CD14-positive monocyte (primary cell): Measurements from ENCODE around the gene CABLES2. TPM values are rescaled to one million over a fixed set of nuclear protein-coding genes. Genes with fewer than 3 reads are reported as not detected.

Source experiments
- DNase-seq, 3 donors: peaks; one replicate each; pipeline ENCODE4 v3.0.0-alpha.2; 2011 to 2022
- H2AFZ ChIP-seq: 2 replicates; pipeline ENCODE4 v1.6.0; 2012; ENCODE audit warnings: mild to moderate bottlenecking, low read depth, low read length, inconsistent platforms; ENCODE audit not compliant: insufficient read depth, poor library complexity, severe bottlenecking
- H3K27ac ChIP-seq, 2 donors: 1 replicate in 1 of 2; 2 replicates in 1 of 2; pipeline ENCODE4 v1.5.1; 2012 to 2013; ENCODE audit warnings: low read length in 2 of 2, control low read depth in 1 of 2, inconsistent platforms in 1 of 2, low read depth in 1 of 2, mild to moderate bottlenecking in 1 of 2
- H3K27me3 ChIP-seq, 2 donors: one replicate each; pipeline versions ENCODE4 v1.6.0 to v1.6.1; 2011 to 2013; ENCODE audit warnings: low read length in 2 of 2; ENCODE audit not compliant: control insufficient read depth in 2 of 2, insufficient read depth in 2 of 2
- H3K36me3 ChIP-seq, 2 donors: replicated peaks in 1 of 2; 1 replicate in 1 of 2; 2 replicates in 1 of 2; pipeline versions ENCODE4 v1.5.1 to v1.6.1; 2012 to 2013; ENCODE audit warnings: low read length in 2 of 2, control low read depth in 1 of 2, inconsistent platforms in 1 of 2, mild to moderate bottlenecking in 1 of 2; ENCODE audit not compliant: insufficient read depth in 2 of 2, control insufficient read depth in 1 of 2
- H3K4me1 ChIP-seq, 2 donors: 1 replicate in 1 of 2; 2 replicates in 1 of 2; pipeline versions ENCODE4 v1.5.1 to v1.6.1; 2012 to 2013; ENCODE audit warnings: low read length in 2 of 2, control low read depth in 1 of 2, inconsistent platforms in 1 of 2, mild to moderate bottlenecking in 1 of 2, moderate library complexity in 1 of 2; ENCODE audit not compliant: insufficient read depth in 2 of 2, control insufficient read depth in 1 of 2
- H3K4me2 ChIP-seq: replicated peaks from 2 replicates; pipeline ENCODE3; 2012; ENCODE audit warnings: low read length, moderate library complexity, mild to moderate bottlenecking; ENCODE audit not compliant: poor library complexity, severe bottlenecking; ENCODE audit errors: extremely low read depth
- H3K4me3 ChIP-seq, 3 experiments: fragments of 200-600 bp in 1 of 3; sonication (generic) in 1 of 3; replicated peaks in 1 of 3; 1 replicate in 2 of 3; 2 replicates in 1 of 3; pipeline ENCODE4 v1.5.1; 2011 to 2013; ENCODE audit warnings: low read length in 3 of 3, mild to moderate bottlenecking in 3 of 3, control low read depth in 2 of 3, low read depth in 2 of 3, inconsistent platforms in 1 of 3, moderate library complexity in 1 of 3
- H3K79me2 ChIP-seq: 2 replicates; pipeline ENCODE4 v1.6.0; 2012; ENCODE audit warnings: mild to moderate bottlenecking, control low read depth, inconsistent platforms, low read length, moderate library complexity; ENCODE audit not compliant: insufficient read depth
- H3K9ac ChIP-seq: 2 replicates; pipeline ENCODE4 v1.6.0; 2017; ENCODE audit warnings: low read length, mild to moderate bottlenecking; ENCODE audit not compliant: insufficient read depth, poor library complexity, severe bottlenecking
- H3K9me3 ChIP-seq, 2 donors: replicated peaks in 1 of 2; 1 replicate in 1 of 2; 2 replicates in 1 of 2; pipeline versions ENCODE4 v1.5.1 to v1.6.1; 2012 to 2013; ENCODE audit warnings: low read length in 2 of 2, control low read depth in 1 of 2; ENCODE audit not compliant: control insufficient read depth in 1 of 2, insufficient read depth in 1 of 2
- H4K20me1 ChIP-seq: 2 replicates; pipeline ENCODE4 v1.6.0; 2012; ENCODE audit warnings: mild to moderate bottlenecking, low read length, control low read depth, moderate library complexity; ENCODE audit not compliant: insufficient read depth
- H3K27ac Mint-ChIP-seq, 7 donors: one replicate each; pipeline ENCODE4 v1.8.0; 2020; ENCODE audit warnings: mild to moderate bottlenecking in 7 of 7, mixed read lengths in 7 of 7, moderate library complexity in 6 of 7, inconsistent platforms in 2 of 7
- H3K27me3 Mint-ChIP-seq, 3 donors: one replicate each; pipeline ENCODE4 v1.8.0; 2021 to 2022; ENCODE audit warnings: low read depth in 3 of 3, mild to moderate bottlenecking in 3 of 3, mixed read lengths in 3 of 3, moderate library complexity in 3 of 3, inconsistent platforms in 1 of 3
- H3K36me3 Mint-ChIP-seq, 2 donors: one replicate each; pipeline ENCODE4 v1.8.0; 2020; ENCODE audit warnings: mixed read lengths in 2 of 2, inconsistent platforms in 1 of 2, mild to moderate bottlenecking in 1 of 2
- H3K4me1 Mint-ChIP-seq: one replicate; pipeline ENCODE4 v1.8.0; 2020; ENCODE audit warnings: mild to moderate bottlenecking, mixed read lengths
- H3K4me3 Mint-ChIP-seq, 2 donors: one replicate each; pipeline ENCODE4 v1.8.0; 2020; ENCODE audit warnings: mild to moderate bottlenecking in 2 of 2, mixed read lengths in 2 of 2, moderate library complexity in 1 of 2
- H3K9me3 Mint-ChIP-seq, 7 donors: one replicate each; pipeline ENCODE4 v1.8.0; 2020 to 2022; ENCODE audit warnings: mixed read lengths in 7 of 7, mild to moderate bottlenecking in 6 of 7, moderate library complexity in 6 of 7, inconsistent platforms in 2 of 7
- WGBS: methylation state at CpG from one replicate; pipeline ENCODE4 v1.1.5; 2013; ENCODE audit warnings: missing lambda C conversion rate; ENCODE audit not compliant: insufficient coverage; 5-methylcytosine and 5-hydroxymethylcytosine counted together
- intact Hi-C, 2 donors: fragments of 100-400 bp; cut with micrococcal nuclease; formaldehyde crosslinking; loops; one replicate each; pipeline versions ENCODE4 v1.15.0 to v1.15.1; 2023
- polyA plus RNA-seq, 3 donors: library from polyadenylated mRNA; depleted of rRNA in 1 of 3; unstranded in 2 of 3; stranded (reverse) in 1 of 3; fragments of 300-500 nt in 2 of 3; fragments of >200 nt in 1 of 3; fragmentation: Illumina TruSeq in 2 of 3; gene quantifications; 1 replicate in 2 of 3; 2 replicates in 1 of 3; pipeline ENCODE4 v1.2.3, GENCODE V29; 2012 to 2021
- TF ChIP-seq, protein P1 (sequence below): fragments of 200-600 bp; IDR thresholded peaks from one replicate; pipeline ENCODE4 v1.8.0; 2022; ENCODE audit warnings: antibody characterized with exemption, mild to moderate bottlenecking

CABLES2 gene
- polyA plus RNA-seq, 3 donors = 0.60 to 4.0 (median 0.61) TPM

DNA sequence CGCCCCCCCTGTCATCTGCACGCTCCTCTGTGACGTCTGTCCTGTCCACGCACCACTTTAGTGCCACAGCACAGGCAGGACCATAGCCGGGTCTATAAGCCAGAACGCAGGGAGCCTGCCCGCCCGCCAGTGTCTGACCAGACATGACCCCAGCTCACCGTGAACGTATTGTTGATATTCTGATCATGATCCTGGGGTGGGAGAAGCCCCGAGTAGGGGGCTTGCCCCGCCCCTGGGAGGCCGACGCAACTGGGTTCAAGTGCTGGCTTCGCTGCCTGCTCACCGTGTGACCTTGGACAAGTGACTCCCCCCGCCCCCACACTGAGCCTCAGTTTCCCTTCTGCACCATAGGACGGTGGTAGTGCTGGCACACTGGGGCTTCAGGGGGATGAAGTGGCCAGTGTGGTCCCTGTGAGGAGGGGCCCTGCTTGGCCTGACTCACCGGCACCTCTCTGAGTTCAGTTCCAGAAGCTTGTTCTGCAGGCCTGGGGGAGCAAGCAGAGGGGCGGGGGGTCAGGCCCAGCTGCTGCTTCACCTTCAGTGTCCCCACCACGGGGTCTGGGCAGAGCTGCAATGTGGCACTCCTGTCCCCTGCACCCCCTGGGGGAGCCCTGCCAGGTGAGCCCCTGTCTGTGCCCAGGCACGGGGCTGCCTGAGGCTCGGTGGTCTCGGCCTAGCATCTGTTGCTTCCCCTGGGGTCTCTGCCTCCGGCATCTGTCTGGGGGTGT lies 11.1 kb upstream of the CABLES2 start:
- Histone ChIP-seq H3K36me3 (no peaks in the 10 kb centered on the region), H3K4me3 (no peak overlapping the region), H3K4me2 (no peak overlapping the region), H3K27me3 (no peaks in the 10 kb centered on the region), H4K20me1 (no peaks in the 10 kb centered on the region), H3K9ac (no peak overlapping the region), H3K79me2 (no peaks in the 10 kb centered on the region), H3K4me1 (no peaks in the 10 kb centered on the region), H2AFZ (no peak overlapping the region), H3K27ac (no peak overlapping the region), H3K9me3 (peaks cover 0 to 5% of the 10 kb centered on the region in 2 donors)
- Mint-ChIP-seq H3K4me1 (no peaks in the 10 kb centered on the region), H3K27me3 (peaks cover 0 to 8% (median 2%) of the 10 kb centered on the region in 3 donors), H3K9me3 (peaks cover 0 to 4% (median 0%) of the 10 kb centered on the region in 7 donors), H3K36me3 (no peaks in the 10 kb centered on the region), H3K27ac (no peak overlapping the region), H3K4me3 (no peak overlapping the region)
- 93% methylated on average over 22 of the region's 25 CpGs for WGBS
- DNase-seq = no peak
- TF ChIP-seq, protein P1, sequence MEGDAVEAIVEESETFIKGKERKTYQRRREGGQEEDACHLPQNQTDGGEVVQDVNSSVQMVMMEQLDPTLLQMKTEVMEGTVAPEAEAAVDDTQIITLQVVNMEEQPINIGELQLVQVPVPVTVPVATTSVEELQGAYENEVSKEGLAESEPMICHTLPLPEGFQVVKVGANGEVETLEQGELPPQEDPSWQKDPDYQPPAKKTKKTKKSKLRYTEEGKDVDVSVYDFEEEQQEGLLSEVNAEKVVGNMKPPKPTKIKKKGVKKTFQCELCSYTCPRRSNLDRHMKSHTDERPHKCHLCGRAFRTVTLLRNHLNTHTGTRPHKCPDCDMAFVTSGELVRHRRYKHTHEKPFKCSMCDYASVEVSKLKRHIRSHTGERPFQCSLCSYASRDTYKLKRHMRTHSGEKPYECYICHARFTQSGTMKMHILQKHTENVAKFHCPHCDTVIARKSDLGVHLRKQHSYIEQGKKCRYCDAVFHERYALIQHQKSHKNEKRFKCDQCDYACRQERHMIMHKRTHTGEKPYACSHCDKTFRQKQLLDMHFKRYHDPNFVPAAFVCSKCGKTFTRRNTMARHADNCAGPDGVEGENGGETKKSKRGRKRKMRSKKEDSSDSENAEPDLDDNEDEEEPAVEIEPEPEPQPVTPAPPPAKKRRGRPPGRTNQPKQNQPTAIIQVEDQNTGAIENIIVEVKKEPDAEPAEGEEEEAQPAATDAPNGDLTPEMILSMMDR = no peak
- intact Hi-C loops = no loop called here

- Histone ChIP-seq H3K9ac (no peak overlapping the region), H3K27ac (no peak overlapping the region), H3K4me3 (no peak overlapping the region), H3K9me3 (peaks cover 0 to 5% of the 10 kb centered on the region in 2 donors), H3K79me2 (no peaks in the 10 kb centered on the region), H4K20me1 (no peaks in the 10 kb centered on the region), H2AFZ (no peak overlapping the region), H3K27me3 (no peaks in the 10 kb centered on the region), H3K4me2 (no peak overlapping the region), H3K36me3 (no peaks in the 10 kb centered on the region), H3K4me1 (no peaks in the 10 kb centered on the region)
- Mint-ChIP-seq H3K36me3 (no peaks in the 10 kb centered on the region), H3K4me3 (no peak overlapping the region), H3K27me3 (peaks cover 0 to 7% (median 2%) of the 10 kb centered on the region in 3 donors), H3K9me3 (peaks cover 0 to 4% (median 0%) of the 10 kb centered on the region in 7 donors), H3K4me1 (no peaks in the 10 kb centered on the region), H3K27ac (no peak overlapping the region)
- no peak for DNase-seq
- WGBS = 86% methylated on average over 28 of the region's 43 CpGs
- intact Hi-C loops = no loop called here
- TF ChIP-seq, protein P1 = no peak
Measured at GRCh38 chr20:62416651-62417637, 9.9 kb upstream of the CABLES2 start.
